Fibroblast of pulmonary artery (primary cell): ENCODE results near the gene MPIG6B.

ENCODE experiments used
- DNase-seq: peaks from one replicate; pipeline ENCODE4 v3.0.0-alpha.2; 2010; ENCODE audit warnings: low read depth
- H3K4me3 ChIP-seq: replicated peaks from 2 replicates; pipeline ENCODE4 v1.5.1; 2011; ENCODE audit warnings: low read depth, mild to moderate bottlenecking, control low read depth, low read length, moderate library complexity
- CTCF ChIP-seq: IDR thresholded peaks from 2 replicates; pipeline ENCODE4 v1.5.1; 2011; ENCODE audit warnings: mild to moderate bottlenecking, control low read depth, low read length, inconsistent platforms; ENCODE audit errors: missing control alignments

Gene MPIG6B

GRCh38 chr6:31683591-31683990, 39.6 kb upstream of the MPIG6B start:
- no peak for TF ChIP-seq CTCF
- H3K4me3 ChIP-seq: no peak overlapping the region
- DNase-seq: no peak

- no peak for DNase-seq
- H3K4me3 ChIP-seq: no peak overlapping the region
- TF ChIP-seq CTCF: no peak
Observed at GRCh38 chr6:31686483-31686882, 36.7 kb upstream of the MPIG6B start.

GRCh38 chr6:31687321-31687720, 35.9 kb upstream of the MPIG6B start:
- DNase-seq: no peak
- TF ChIP-seq CTCF: no peak
- no peak overlapping the region for H3K4me3 ChIP-seq

- DNase-seq: no peak
- no peak for TF ChIP-seq CTCF
- no peak overlapping the region for H3K4me3 ChIP-seq
Observed at GRCh38 chr6:31687860-31688693, 35.1 kb upstream of the MPIG6B start.

- peak; percentile 42 for TF ChIP-seq CTCF
- H3K4me3 ChIP-seq: no peak overlapping the region
- DNase-seq: no peak
Observed at GRCh38 chr6:31689249-31690110, 33.7 kb upstream of the MPIG6B start.

- no peak for DNase-seq
- H3K4me3 ChIP-seq: no peak overlapping the region
- no peak for TF ChIP-seq CTCF
Observed at GRCh38 chr6:31690231-31691077, 32.7 kb upstream of the MPIG6B start.
